OCI-LY3 (cell line): ENCODE results near the gene EIF2S2.

Experiments
- H2AFZ ChIP-seq: fragments of 200-600, 300-600 bp; shearing (Covaris generic); 2 replicates; pipeline ENCODE4 v1.6.0; 2014; ENCODE audit warnings: antibody characterized with exemption, low read depth, low read length
- H3K27ac ChIP-seq: fragments of 200-600, 300-600 bp; sonication (generic); 2 replicates; pipeline ENCODE4 v1.5.1; 2014; ENCODE audit warnings: mild to moderate bottlenecking, low read length, moderate library complexity, mixed read lengths
- H3K27me3 ChIP-seq: fragments of 200-600, 300-600 bp; sonication (generic); 2 replicates; pipeline ENCODE4 v1.6.1; 2014; ENCODE audit warnings: low read depth, low read length, mixed read lengths
- H3K36me3 ChIP-seq: fragments of 200-600, 300-600 bp; sonication (generic); replicated peaks from 2 replicates; pipeline ENCODE3; 2014; ENCODE audit warnings: low read depth, low read length, mixed read lengths
- H3K4me1 ChIP-seq: fragments of 300-600, 200-600 bp; sonication (generic); 2 replicates; pipeline ENCODE4 v1.6.1; 2014; ENCODE audit warnings: low read length, mixed read lengths
- H3K4me2 ChIP-seq: fragments of 200-600, 300-600 bp; sonication (generic); 2 replicates; pipeline ENCODE4 v1.6.1; 2014; ENCODE audit warnings: low read length, mixed read lengths
- H3K4me3 ChIP-seq: fragments of 300-600, 200-600 bp; sonication (generic); 2 replicates; pipeline ENCODE4 v1.5.1; 2014; ENCODE audit warnings: antibody characterized with exemption, mild to moderate bottlenecking, low read length, moderate library complexity
- H3K79me2 ChIP-seq: fragments of 300-600, 200-600 bp; shearing (Covaris generic); 2 replicates; pipeline ENCODE4 v1.6.1; 2014; ENCODE audit warnings: mild to moderate bottlenecking, low read length, mixed read lengths
- H3K9ac ChIP-seq: fragments of 300-600, 200-600 bp; shearing (Covaris generic); 2 replicates; pipeline ENCODE4 v1.6.0; 2014; ENCODE audit warnings: mild to moderate bottlenecking, low read length, moderate library complexity
- H3K9me3 ChIP-seq: fragments of 200-600, 300-600 bp; shearing (Covaris generic); 2 replicates; pipeline ENCODE4 v1.6.1; 2014; ENCODE audit warnings: low read length, mixed read lengths; ENCODE audit not compliant: insufficient read depth
- H4K20me1 ChIP-seq: fragments of 200-600, 300-600 bp; sonication (generic); 2 replicates; pipeline ENCODE4 v1.6.1; 2016; ENCODE audit warnings: low read length, mixed read lengths; ENCODE audit not compliant: insufficient read depth
- CTCF ChIP-seq: fragments of 200-600, 300-600 bp; sonication (generic); IDR thresholded peaks from 2 replicates; pipeline ENCODE4 v1.5.1; 2014; ENCODE audit warnings: antibody characterized with exemption, low read length, low read depth
- EZH2phosphoT487 ChIP-seq: fragments of 200-600 bp; shearing (Covaris generic); IDR thresholded peaks from 2 replicates; pipeline ENCODE4 v1.6.1; 2018; ENCODE audit warnings: antibody characterized with exemption, mixed run types, low read depth

EIF2S2 gene

DNA sequence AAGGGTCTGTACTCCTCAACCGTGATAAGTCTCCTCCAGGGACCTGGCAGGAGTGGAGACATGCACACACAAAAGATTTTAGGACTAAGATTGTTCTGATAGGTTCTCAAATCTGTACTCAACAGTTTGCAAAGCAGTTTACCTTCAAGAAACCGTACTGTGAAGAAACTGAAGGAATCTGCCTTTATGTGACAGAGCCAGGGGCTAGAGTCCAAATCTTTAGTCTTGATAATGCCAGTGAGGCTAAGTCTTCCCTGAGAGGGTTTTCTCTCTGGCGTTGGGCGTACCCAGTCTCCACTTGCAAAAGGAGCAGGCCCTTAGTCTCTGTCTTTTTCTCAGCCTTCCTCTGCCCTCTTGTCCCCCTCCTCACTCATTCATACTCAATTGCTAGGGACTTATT is 70.8 kb downstream of the EIF2S2 start:
- Histone ChIP-seq H4K20me1 (peaks cover 91% of the 10 kb centered on the region), H3K9me3 (no peaks in the 10 kb centered on the region), H3K27ac (no peak overlapping the region), H3K9ac (no peak overlapping the region), H3K4me3 (no peak overlapping the region), H3K36me3 (peaks cover 3% of the 10 kb centered on the region), H3K79me2 (peaks cover 64% of the 10 kb centered on the region), H2AFZ (no peak overlapping the region), H3K4me2 (no peak overlapping the region), H3K27me3 (no peaks in the 10 kb centered on the region), H3K4me1 (no peaks in the 10 kb centered on the region)
- TF ChIP-seq EZH2phosphoT487 (no peak), CTCF (no peak)

- H2AFZ ChIP-seq: no peak overlapping the region
- H3K9ac ChIP-seq: no peak overlapping the region
- no peaks in the 10 kb centered on the region for H3K27me3 ChIP-seq
- no peaks in the 10 kb centered on the region for H3K4me1 ChIP-seq
- peaks cover 65% of the 10 kb centered on the region for H3K79me2 ChIP-seq
- peaks cover 3% of the 10 kb centered on the region for H3K36me3 ChIP-seq
- no peak overlapping the region for H3K27ac ChIP-seq
- no peak overlapping the region for H3K4me3 ChIP-seq
- TF ChIP-seq EZH2phosphoT487: no peak
- no peak for TF ChIP-seq CTCF
- no peak overlapping the region for H3K4me2 ChIP-seq
- peaks cover 91% of the 10 kb centered on the region for H4K20me1 ChIP-seq
- H3K9me3 ChIP-seq: no peaks in the 10 kb centered on the region
These were observed 71.6 kb downstream of the EIF2S2 start for GRCh38 chr20:34040300-34040995.
